Stimulated activated CD4-positive, alpha-beta T cell treated with anti-CD3 and anti-CD28 coated beads, Interleukin-2, amount 100 ng/mL, for 4 hours (primary cell): Measurements from ENCODE around the gene SDF2L1.
A peak's percentile ranks its signal among the peaks of the same experiment; 100 is the strongest.
"Not testable (repeated sequence)": the region's sequence is repeated elsewhere in the genome, so short reads cannot be mapped to it uniquely, and the experiment has no call there.

Experiments used
- DNase-seq: peaks from one replicate; pipeline ENCODE4 v3.0.0-alpha.2; 2020; ENCODE audit warnings: low read depth

The SDF2L1 gene, protein sequence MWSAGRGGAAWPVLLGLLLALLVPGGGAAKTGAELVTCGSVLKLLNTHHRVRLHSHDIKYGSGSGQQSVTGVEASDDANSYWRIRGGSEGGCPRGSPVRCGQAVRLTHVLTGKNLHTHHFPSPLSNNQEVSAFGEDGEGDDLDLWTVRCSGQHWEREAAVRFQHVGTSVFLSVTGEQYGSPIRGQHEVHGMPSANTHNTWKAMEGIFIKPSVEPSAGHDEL

GRCh38 chr22:21641789-21642583 lies at the start of gene SDF2L1:
TSS of gene SDF2L1 (plus strand) at chr22:21642302. CDS start at chr22:21642337, 35 bp downstream.
- peak; percentile 99 for DNase-seq

DNA sequence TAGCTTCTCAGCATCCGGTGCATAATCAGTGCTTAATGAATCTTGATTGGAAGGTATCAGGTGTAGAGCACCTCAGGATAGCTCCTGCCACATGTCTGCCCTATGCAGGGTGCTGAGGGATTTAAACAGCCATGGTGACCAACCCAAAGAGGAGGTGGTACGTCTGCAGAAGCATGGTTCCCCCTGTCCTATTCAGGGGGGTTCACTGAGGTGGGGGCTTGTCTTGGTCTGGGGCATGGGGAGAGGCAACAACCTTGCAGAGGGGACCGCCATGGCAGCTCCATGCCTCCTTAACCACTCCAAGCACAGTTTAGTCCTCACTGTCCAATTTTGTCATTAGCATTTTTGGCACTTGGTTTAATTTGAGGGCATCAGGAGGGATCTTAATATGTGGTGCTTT lies 49.7 kb upstream of the SDF2L1 start:
- no peak for DNase-seq

DNA sequence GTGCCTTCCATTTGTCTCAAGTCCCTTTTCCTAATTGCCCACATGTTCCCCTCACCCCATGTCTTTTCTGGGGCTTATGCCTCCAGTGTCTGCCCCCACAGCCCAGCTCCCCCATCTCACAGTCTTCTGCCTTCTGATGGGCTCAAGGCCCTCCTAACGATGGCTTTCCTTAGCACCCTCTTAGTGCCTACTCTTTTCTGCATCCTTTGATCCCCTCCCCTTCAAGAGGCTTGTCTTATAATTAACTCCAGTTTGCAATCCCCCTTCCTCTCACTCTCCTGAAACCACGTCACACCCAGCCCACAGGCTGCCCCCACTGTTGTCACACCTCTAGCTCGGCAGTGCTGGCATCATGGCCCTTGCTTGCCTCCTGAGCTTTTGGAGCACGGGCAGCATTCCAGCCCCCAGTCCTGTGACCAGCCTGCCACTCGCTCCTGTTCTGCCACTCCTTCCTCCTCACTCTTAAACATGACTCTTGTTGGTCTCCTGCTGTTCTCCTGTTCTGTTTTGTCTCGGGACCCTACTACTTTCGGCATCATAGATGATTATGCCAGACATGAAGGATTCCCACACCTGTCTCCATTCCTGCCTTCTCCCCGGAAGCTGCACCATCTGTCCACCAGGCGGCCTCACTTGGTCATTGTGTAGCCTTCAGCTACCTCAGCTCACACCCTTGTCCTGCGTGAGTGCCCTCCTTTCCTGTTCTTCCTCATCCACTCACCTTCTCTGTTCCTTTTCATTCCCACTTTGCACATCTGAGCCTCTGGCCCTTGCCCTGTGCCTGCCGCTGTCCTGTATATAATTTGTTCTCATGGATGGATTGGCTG lies 48.5 kb upstream of the SDF2L1 start:
- no peak for DNase-seq

GRCh38 chr22:21594865-21595452 lies 47.1 kb upstream of the SDF2L1 start:
- DNase-seq = no peak

- DNase-seq = not testable (repeated sequence)
Measured at GRCh38 chr22:21596356-21597135, 45.6 kb upstream of the SDF2L1 start.

GRCh38 chr22:21598302-21598701 lies 43.8 kb upstream of the SDF2L1 start:
- no peak for DNase-seq

DNA sequence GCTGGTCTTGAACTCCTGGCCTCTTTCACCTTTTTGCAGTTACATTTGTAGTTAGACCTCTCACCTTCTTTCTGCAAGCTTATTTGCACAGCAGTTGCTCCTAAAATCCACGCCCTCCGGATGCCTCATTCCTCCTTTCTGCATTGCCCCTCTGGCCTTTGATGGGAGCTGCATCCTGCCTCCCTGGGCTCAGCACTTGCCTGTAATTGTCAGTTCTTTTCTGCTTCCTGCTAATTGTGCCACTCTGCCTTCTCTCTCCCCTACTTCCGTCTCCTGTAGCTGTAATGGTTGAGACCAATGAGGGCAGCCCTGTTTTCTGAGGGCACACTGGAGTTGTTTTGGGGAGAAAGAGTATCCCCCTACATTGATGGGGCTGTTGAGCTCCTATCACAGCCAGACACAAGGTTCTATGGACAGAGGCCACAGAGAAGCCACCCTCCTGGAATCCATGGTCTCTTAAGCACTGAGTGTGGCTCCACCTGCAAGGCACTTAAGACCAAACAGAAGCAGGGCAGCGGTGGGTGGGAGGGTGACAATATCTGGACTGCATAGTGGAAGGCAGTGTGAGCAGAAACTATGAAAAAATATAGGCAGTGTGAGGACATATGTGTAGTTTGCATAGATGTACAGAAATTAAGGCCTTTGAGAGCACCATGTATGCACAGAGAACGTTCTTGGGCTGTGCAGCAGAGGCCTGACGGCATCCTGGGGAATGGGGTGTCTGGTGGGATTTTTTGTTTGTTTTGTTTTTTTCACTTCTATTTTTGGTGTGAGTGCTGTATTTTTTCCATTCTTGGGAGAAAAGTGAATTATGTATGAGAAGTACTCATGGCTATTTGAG lies 42.8 kb upstream of the SDF2L1 start:
- no peak for DNase-seq

GRCh38 chr22:21602579-21602978 lies 39.5 kb upstream of the SDF2L1 start:
- DNase-seq = no peak

GRCh38 chr22:21603973-21604372 lies 38.1 kb upstream of the SDF2L1 start:
- no peak for DNase-seq

- no peak for DNase-seq
Measured at GRCh38 chr22:21605887-21606564, 36.1 kb upstream of the SDF2L1 start.

DNA sequence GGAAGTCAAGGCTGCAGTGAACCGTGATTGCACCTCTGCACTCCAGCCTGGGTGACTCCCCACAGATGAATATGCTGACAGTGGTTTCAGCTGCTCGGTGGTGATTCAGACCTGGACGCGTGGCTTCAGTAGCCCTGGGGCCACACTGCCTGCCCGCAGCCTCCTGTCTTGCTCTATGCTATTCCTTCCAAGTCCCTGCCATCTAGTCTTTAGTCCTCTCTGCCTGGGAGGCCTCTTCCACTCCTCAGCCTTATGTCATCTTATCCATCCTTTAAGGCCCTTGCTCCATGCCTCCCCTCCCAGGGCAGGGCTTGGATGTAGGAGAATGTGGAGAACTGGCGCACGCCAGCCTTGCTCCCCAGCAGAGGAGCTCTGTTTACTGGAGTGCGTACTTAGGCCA lies 35.3 kb upstream of the SDF2L1 start:
- DNase-seq = no peak

DNA sequence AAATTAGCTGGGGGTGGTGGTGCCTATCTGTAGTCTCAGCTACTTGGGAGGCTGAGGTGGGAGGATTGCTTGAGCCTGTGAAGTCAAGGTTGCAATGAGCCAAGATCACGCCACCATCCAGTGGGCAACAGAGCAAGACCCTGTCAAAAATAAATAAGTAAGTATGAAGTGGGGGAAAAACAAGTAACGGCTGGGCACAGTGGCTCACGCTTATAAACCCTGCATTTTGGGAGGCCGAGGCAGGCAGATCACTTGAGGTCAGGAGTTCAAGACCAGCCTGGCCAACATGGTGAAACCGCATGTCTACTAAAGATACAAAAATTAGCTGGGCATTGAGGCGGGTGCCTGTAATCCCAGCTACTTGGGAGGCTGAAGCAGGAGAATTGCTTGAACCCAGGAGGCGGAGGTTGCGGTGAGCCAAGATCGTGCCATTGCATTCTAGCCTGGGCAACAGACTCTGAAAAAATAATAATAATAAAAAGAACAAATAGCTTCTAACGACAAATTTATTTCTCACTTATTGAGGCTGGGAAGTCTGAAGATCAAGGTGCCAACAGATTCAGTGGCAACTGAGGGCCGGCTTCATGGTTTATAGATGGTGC lies 32.4 kb upstream of the SDF2L1 start:
- not testable (repeated sequence) for DNase-seq

DNA sequence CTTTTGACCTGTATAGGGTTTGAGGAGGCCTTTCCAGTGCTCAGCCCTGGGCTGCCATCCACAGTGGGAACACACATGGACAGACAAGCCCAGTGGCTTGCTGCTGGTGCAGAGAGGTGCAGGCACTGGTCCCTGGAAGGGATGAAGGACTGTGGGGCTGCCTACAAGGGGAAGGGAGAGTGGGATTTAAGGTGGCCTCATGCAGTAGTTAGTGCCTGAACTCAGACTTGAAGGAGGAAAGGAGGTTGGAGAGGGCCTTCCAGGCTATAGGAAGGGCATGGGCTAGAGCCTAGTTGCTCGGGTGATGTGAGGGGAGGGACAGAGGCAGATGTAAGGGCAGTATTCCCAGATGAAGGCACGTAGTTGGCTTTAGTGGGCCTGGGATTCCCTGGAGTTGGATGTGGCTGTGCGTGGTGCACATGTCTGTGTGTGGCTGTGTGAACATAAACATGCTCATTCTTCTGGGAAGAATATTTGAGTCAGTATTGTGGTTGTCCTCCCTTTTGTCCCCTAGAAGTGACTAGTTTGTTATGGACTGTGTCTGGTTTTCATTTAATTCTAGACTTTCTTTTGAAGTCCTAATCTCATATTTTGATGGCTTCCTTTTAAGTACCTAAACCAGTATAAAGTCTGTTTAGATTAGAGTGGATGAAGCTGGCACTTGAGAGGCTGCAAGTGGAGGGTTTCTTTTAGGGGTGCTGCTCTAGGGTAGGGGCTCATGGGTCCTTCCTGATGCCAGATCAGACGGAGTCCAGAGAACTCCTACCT lies 30.7 kb upstream of the SDF2L1 start:
- DNase-seq = no peak

DNA sequence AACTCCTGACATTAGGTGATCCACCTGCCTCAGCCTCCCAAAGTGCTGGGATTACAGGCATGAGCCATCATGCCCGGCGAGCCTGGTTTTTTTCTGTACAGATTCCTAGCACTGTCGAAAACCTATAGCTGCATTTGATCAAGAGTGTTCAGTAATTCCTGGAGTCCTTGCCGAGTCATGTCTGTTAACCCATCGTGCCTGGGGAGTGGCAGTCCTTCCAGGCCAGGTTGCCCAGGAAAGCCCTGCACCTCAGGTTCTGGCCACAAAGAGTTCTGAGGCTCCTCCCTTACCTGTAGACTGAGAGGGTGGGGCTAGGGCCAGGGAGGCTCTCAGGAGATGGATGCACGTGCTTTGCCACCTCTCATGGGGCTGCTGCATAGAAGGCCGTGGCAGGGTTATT lies 29.2 kb upstream of the SDF2L1 start:
- DNase-seq = no peak

- no peak for DNase-seq
Measured at GRCh38 chr22:21613553-21614233, 28.4 kb upstream of the SDF2L1 start.

- DNase-seq = no peak
Measured at GRCh38 chr22:21615731-21616130, 26.4 kb upstream of the SDF2L1 start.

DNA sequence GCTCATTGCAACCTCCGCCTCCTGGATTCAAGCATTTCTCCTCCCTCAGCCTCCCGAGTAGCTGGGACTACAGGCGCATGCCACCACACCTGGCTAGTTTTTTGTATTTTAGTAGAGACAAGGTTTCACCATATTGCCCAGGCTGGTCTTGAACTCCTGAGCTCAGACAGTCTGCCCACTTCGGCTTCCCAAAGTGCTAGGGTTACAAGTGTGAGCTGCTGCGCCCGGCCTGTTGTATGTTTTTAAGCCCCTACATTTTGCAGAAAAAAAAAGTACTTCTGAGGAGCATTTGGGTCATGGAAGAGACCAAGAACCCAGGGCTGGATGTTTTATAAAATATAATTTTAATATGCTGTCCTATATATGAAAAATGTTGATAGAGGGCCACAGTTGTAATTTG lies 24.8 kb upstream of the SDF2L1 start:
- DNase-seq = not testable (repeated sequence)

- DNase-seq = no peak
Measured at GRCh38 chr22:21621025-21621424, 21.1 kb upstream of the SDF2L1 start.
